GM23248 (cell line): ENCODE results near the gene CALY. TPM values are rescaled to one million over a fixed set of nuclear protein-coding genes. Genes with fewer than 3 reads are reported as not detected.
A peak's percentile ranks its signal among the peaks of the same experiment; 100 is the strongest.

Source experiments
- DNase-seq: peaks from one replicate; pipeline ENCODE4 v3.0.0-alpha.2; 2015
- H2AFZ ChIP-seq: fragments of 200-600 bp; sonication (generic); 2 replicates; pipeline ENCODE4 v1.6.1; 2016; ENCODE audit warnings: antibody characterized with exemption
- H3F3A ChIP-seq: fragments of 200-600 bp; sonication (generic); 2 replicates; pipeline ENCODE4 v1.6.1; 2016; ENCODE audit warnings: mild to moderate bottlenecking, antibody characterized with exemption, mixed run types; ENCODE audit not compliant: insufficient read depth
- H3K27ac ChIP-seq: fragments of 200-600 bp; sonication (generic); 2 replicates; pipeline ENCODE4 v1.5.1; 2016; ENCODE audit warnings: mild to moderate bottlenecking
- H3K27me3 ChIP-seq: fragments of 200-600 bp; sonication (generic); replicated peaks from 2 replicates; pipeline ENCODE4 v1.6.1; 2016; ENCODE audit warnings: mild to moderate bottlenecking; ENCODE audit not compliant: insufficient read depth
- H3K36me3 ChIP-seq: fragments of 200-600 bp; sonication (generic); 2 replicates; pipeline ENCODE4 v1.6.1; 2016; ENCODE audit warnings: low read depth, mild to moderate bottlenecking
- H3K4me1 ChIP-seq: fragments of 200-600 bp; sonication (generic); 2 replicates; pipeline ENCODE4 v1.6.1; 2016; ENCODE audit warnings: mild to moderate bottlenecking; ENCODE audit not compliant: insufficient read depth
- H3K4me2 ChIP-seq: fragments of 200-600 bp; sonication (generic); one replicate; pipeline ENCODE4 v1.6.1; 2016; ENCODE audit warnings: mild to moderate bottlenecking; ENCODE audit not compliant: unreplicated experiment
- H3K4me3 ChIP-seq: fragments of 200-600 bp; sonication (generic); 2 replicates; pipeline ENCODE4 v1.5.1; 2016; ENCODE audit warnings: mild to moderate bottlenecking
- H3K79me2 ChIP-seq: fragments of 200-600 bp; sonication (generic); 2 replicates; pipeline ENCODE4 v1.6.1; 2016; ENCODE audit warnings: mild to moderate bottlenecking; ENCODE audit not compliant: insufficient read depth
- H3K9ac ChIP-seq: fragments of 200-600 bp; sonication (generic); 2 replicates; pipeline ENCODE4 v1.6.1; 2016; ENCODE audit warnings: mild to moderate bottlenecking
- H3K9me2 ChIP-seq: fragments of 200-600 bp; sonication (generic); 2 replicates; pipeline ENCODE4 v1.6.1; 2016; ENCODE audit warnings: mixed run types, mild to moderate bottlenecking, moderate library complexity; ENCODE audit not compliant: insufficient read depth
- H3K9me3 ChIP-seq: fragments of 200-600 bp; sonication (generic); one replicate; pipeline ENCODE4 v1.6.1; 2017; ENCODE audit warnings: low read depth
- H4K20me1 ChIP-seq: fragments of 200-600 bp; sonication (generic); 2 replicates; pipeline ENCODE4 v1.6.0; 2016; ENCODE audit not compliant: insufficient read depth
- EZH2 ChIP-seq: fragments of 200-600 bp; sonication (generic); IDR thresholded peaks from 2 replicates; pipeline ENCODE4 v1.6.1; 2018; ENCODE audit warnings: antibody characterized with exemption, mild to moderate bottlenecking; ENCODE audit not compliant: insufficient read depth, poor library complexity, severe bottlenecking
- EZH2phosphoT487 ChIP-seq: fragments of 200-600 bp; sonication (generic); IDR thresholded peaks from 2 replicates; pipeline ENCODE4 v1.6.1; 2018; ENCODE audit warnings: antibody characterized with exemption, moderate library complexity, mild to moderate bottlenecking, low read depth; ENCODE audit not compliant: insufficient read depth
- WGBS, 2 experiments: methylation state at CpG; one replicate each; pipeline ENCODE4 v1.1.6; 2015 to 2017; ENCODE audit warnings: low lambda C conversion rate in 2 of 2, low coverage in 1 of 2; ENCODE audit errors: missing lambda C conversion rate in 2 of 2; 5-methylcytosine and 5-hydroxymethylcytosine counted together
- in situ Hi-C: fragments of 300-500 bp; cut with MboI; formaldehyde crosslinking; loops from 2 replicates; pipeline ENCODE4 v1.15.0; 2020
- microRNA-seq: library from miRNA; unstranded; fragments of <30 nt; microRNA quantifications from one replicate; pipeline ENCODE4, GENCODE V29; 2016; ENCODE audit warnings: borderline number of aligned reads
- polyA plus RNA-seq: library from polyadenylated mRNA; unstranded; fragments of >200 nt; fragmentation: Nextera tagmentation; extraction: Ambion mirVana; gene quantifications from 2 replicates; pipeline ENCODE4 v1.2.1, GENCODE V29; 2016
- small RNA-seq: library from RNA; depleted of rRNA; stranded (forward); fragments of <200 nt; gene quantifications from one replicate; pipeline ENCODE3, GENCODE V24; 2014; ENCODE audit warnings: low read depth, low replicate concordance
- total RNA-seq: library from RNA; depleted of rRNA; stranded (reverse); fragments of >200 nt; shearing (Covaris generic); gene quantifications from 2 replicates; pipeline ENCODE4 v1.2.3, GENCODE V29; 2014; rRNA removed

CALY gene
- total and polyA plus RNA-seq, 2 experiments from 2014 or later: 0.86 TPM; not detected in 1

GRCh38 chr10:133274751-133275683 is 61.7 kb downstream of the CALY start:
- H3K9me2 ChIP-seq: no peaks in the 10 kb centered on the region
- H3K4me3 ChIP-seq: no peak overlapping the region
- no peaks in the 10 kb centered on the region for H3F3A ChIP-seq
- no peaks in the 10 kb centered on the region for H3K79me2 ChIP-seq
- H3K9me3 ChIP-seq: no peaks in the 10 kb centered on the region
- no peak overlapping the region for H2AFZ ChIP-seq
- H3K27me3 ChIP-seq: no peaks in the 10 kb centered on the region
- no peak overlapping the region for H3K4me2 ChIP-seq
- TF ChIP-seq EZH2phosphoT487 (no peak), EZH2 (no peak)
- no peak overlapping the region for H3K27ac ChIP-seq
- H4K20me1 ChIP-seq: no peaks in the 10 kb centered on the region
- DNase-seq: peak; percentile 23
- WGBS, 2 experiments: 27% methylated on average over 23 to 25 of the region's 26 CpGs
- H3K9ac ChIP-seq: no peak overlapping the region
- in situ Hi-C loops: no loop called here
- H3K4me1 ChIP-seq: no peaks in the 10 kb centered on the region
- no peaks in the 10 kb centered on the region for H3K36me3 ChIP-seq

Small RNA genes within 50 kb of the gene (microRNA-seq; reads per million reads assigned to microRNA genes)
- not detected for gene MIR3944

Small RNA genes within 50 kb of the gene (small RNA-seq; reads per million reads assigned to genes)
- gene AL360181.4 (not detected), gene BANF1P2 (not detected), gene MIR3944 (not detected)

Other genes with a start within 250 kb of the CALY start
- gene ADGRA1, start 249.0 kb downstream of the CALY start, total RNA-seq: not detected in 2 replicates
- gene ADGRA1, start 249.0 kb downstream of the CALY start, polyA plus RNA-seq: not detected in 2 replicates
- gene KNDC1, start 176.7 kb downstream of the CALY start, total RNA-seq: 0.54 and 0.76 TPM in 2 replicates
- 0.37 and 0.44 TPM in 2 replicates for gene KNDC1, start 176.7 kb downstream of the CALY start, polyA plus RNA-seq
- gene UTF1, start 106.7 kb downstream of the CALY start, total RNA-seq: not detected in 2 replicates
- gene UTF1, start 106.7 kb downstream of the CALY start, polyA plus RNA-seq: not detected in 2 replicates
- not detected in 2 replicates for gene VENTX, start 99.0 kb downstream of the CALY start, total RNA-seq
- gene VENTX, start 99.0 kb downstream of the CALY start, polyA plus RNA-seq: not detected in 2 replicates
- 0.25 and 0.76 TPM in 2 replicates for gene ADAM8, start 60.0 kb downstream of the CALY start, total RNA-seq
- gene ADAM8, start 60.0 kb downstream of the CALY start, polyA plus RNA-seq: 0.19 TPM in 1 of 2 replicates, not detected in the other
- gene TUBGCP2, start 28.0 kb downstream of the CALY start, total RNA-seq: 50.3 and 53.9 TPM in 2 replicates
- gene TUBGCP2, start 28.0 kb downstream of the CALY start, polyA plus RNA-seq: 35.3 and 39.7 TPM in 2 replicates
- gene ZNF511, start 28.0 kb downstream of the CALY start, total RNA-seq: 12.4 and 12.6 TPM in 2 replicates
- gene ZNF511, start 28.0 kb downstream of the CALY start, polyA plus RNA-seq: 59.5 and 63.3 TPM in 2 replicates
- not detected in 2 replicates for gene PRAP1, start 10.5 kb upstream of the CALY start, total RNA-seq
- not detected in 2 replicates for gene PRAP1, start 10.5 kb upstream of the CALY start, polyA plus RNA-seq
- gene FUOM, start 21.1 kb upstream of the CALY start, total RNA-seq: 19.5 and 24.5 TPM in 2 replicates
- gene FUOM, start 21.1 kb upstream of the CALY start, polyA plus RNA-seq: 20.9 and 21.5 TPM in 2 replicates
- 76.1 and 82.2 TPM in 2 replicates for gene ECHS1, start 36.5 kb upstream of the CALY start, total RNA-seq
- gene ECHS1, start 36.5 kb upstream of the CALY start, polyA plus RNA-seq: 147 and 150 TPM in 2 replicates
- gene PAOX, start 42.4 kb upstream of the CALY start, total RNA-seq: 4.1 and 5.8 TPM in 2 replicates
- 4.5 TPM in 2 replicates for gene PAOX, start 42.4 kb upstream of the CALY start, polyA plus RNA-seq
- gene MTG1, start 57.3 kb upstream of the CALY start, total RNA-seq: 22.8 and 26.1 TPM in 2 replicates
- 50.7 and 53.4 TPM in 2 replicates for gene MTG1, start 57.3 kb upstream of the CALY start, polyA plus RNA-seq
- 0.22 and 0.76 TPM in 2 replicates for gene SPRN, start 87.7 kb upstream of the CALY start, total RNA-seq
- gene SPRN, start 87.7 kb upstream of the CALY start, polyA plus RNA-seq: 0.32 and 0.34 TPM in 2 replicates
- gene SCART1, start 117.0 kb upstream of the CALY start, total RNA-seq: 0.65 and 2.1 TPM in 2 replicates
- gene SCART1, start 117.0 kb upstream of the CALY start, polyA plus RNA-seq: 0.15 and 0.16 TPM in 2 replicates
- 15.4 TPM in 1 of 2 replicates, not detected in the other for gene CYP2E1, start 190.5 kb upstream of the CALY start, total RNA-seq
- 0.31 and 0.79 TPM in 2 replicates for gene CYP2E1, start 190.5 kb upstream of the CALY start, polyA plus RNA-seq
- gene SYCE1, start 228.7 kb upstream of the CALY start, total RNA-seq: not detected in 2 replicates
- not detected in 2 replicates for gene SYCE1, start 228.7 kb upstream of the CALY start, polyA plus RNA-seq